ENCODE data around the gene MS4A18. TPM values are rescaled to one million over a fixed set of nuclear protein-coding genes. Genes with fewer than 3 reads are reported as not detected.
"Not testable (repeated sequence)": the region's sequence is repeated elsewhere in the genome, so short reads cannot be mapped to it uniquely, and the experiment has no call there.

MS4A18 gene
- total RNA-seq, 4 donors from 2014 or later, result not detected

DNA sequence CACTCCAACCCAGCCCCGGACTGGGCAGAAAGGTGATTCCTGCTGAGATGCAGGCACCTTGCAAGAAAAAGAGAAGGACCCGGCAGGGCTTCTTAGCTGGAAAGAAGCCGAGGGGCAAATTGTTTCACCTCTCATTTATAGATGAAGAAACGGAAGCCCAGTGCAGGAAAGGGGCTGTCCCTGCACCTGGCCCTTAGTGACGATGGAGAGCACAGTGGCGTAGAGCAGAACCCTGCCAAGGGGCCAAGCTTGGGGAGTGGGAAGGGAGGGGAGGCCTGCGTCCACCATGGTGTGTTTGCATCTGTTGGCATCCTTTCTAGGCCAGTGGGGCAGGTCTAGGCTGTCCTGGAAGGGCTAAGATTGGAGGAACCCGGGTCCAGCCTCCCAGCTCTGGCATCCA, 24.3 kb downstream of the MS4A18 start:
- DNase-seq (ENCODE audit: low spot score) (no peak), ATAC-seq (ENCODE audit: low FRiP score) (no peak)
- TF ChIP-seq, protein P1, sequence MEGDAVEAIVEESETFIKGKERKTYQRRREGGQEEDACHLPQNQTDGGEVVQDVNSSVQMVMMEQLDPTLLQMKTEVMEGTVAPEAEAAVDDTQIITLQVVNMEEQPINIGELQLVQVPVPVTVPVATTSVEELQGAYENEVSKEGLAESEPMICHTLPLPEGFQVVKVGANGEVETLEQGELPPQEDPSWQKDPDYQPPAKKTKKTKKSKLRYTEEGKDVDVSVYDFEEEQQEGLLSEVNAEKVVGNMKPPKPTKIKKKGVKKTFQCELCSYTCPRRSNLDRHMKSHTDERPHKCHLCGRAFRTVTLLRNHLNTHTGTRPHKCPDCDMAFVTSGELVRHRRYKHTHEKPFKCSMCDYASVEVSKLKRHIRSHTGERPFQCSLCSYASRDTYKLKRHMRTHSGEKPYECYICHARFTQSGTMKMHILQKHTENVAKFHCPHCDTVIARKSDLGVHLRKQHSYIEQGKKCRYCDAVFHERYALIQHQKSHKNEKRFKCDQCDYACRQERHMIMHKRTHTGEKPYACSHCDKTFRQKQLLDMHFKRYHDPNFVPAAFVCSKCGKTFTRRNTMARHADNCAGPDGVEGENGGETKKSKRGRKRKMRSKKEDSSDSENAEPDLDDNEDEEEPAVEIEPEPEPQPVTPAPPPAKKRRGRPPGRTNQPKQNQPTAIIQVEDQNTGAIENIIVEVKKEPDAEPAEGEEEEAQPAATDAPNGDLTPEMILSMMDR (IDR thresholded peaks at IDR 0.05), result no peak

DNA sequence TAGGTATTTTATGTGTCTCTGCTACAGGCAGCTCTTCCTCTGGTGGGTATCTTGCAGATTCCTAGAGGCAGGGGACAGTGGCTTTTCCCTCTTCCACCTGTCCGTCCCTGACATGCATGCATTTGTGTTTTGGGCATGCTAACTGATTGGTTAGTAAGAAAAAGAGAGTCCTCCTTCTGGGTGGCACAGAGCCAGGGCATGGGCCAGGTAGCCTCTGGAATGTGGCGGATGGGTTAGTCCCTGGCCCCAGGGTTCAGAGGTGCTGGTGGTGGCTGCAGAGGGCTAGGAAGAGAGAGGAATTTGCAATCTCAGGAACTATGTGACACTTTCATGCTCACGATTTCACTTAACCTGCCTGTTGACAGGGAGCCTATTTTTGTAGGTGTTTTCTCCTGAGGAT, 26.4 kb downstream of the MS4A18 start:
- ATAC-seq (ENCODE audit: low FRiP score), result no peak
- TF ChIP-seq, protein P1 (IDR thresholded peaks at IDR 0.05), result no peak
- DNase-seq (ENCODE audit: low spot score), result no peak

DNA sequence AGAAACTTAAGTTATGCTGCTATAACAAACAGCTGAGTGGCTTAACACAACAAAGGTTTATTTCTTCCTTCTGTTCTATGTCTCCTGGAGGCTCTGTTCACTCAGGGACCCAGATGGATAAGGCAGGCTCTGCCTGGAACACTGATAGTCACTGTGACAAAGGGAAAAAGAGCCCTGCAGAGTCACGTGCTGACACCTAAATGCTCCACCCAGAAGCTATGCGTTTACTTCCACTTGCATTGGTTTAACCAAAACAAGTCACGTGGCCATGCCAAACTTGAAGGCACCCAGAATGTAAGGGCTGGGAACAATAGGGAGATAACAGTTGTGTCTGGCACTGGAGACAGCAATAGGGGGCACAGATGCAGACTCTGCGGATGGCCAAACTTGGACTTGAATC, 28.8 kb downstream of the MS4A18 start:
- TF ChIP-seq, protein P1 (IDR thresholded peaks at IDR 0.05), result no peak
- ATAC-seq (ENCODE audit: low FRiP score) (no peak), DNase-seq (ENCODE audit: low spot score) (no peak)

DNA sequence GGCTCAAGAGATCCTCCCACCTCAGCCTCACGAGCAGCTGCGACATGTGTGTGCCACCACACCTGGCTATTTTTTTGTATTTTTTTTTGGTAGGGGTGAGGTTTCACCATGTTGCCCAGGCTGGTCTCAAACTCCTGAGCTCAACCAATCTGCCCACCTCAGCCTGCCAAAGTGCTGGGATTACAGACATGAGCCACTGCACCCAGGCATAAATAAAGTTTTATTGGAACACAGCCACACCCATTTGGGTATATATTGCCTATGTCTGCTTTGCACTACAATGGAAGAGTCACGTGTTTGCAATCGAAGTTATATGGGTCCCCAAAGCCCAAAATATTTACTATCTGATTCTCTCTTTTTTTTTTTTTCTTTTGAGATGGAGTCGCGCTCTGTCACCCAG, 30.4 kb downstream of the MS4A18 start:
- TF ChIP-seq, protein P1 (IDR thresholded peaks at IDR 0.05), result no peak
- DNase-seq (ENCODE audit: low spot score) (no peak), ATAC-seq (ENCODE audit: low FRiP score) (no peak)

DNA sequence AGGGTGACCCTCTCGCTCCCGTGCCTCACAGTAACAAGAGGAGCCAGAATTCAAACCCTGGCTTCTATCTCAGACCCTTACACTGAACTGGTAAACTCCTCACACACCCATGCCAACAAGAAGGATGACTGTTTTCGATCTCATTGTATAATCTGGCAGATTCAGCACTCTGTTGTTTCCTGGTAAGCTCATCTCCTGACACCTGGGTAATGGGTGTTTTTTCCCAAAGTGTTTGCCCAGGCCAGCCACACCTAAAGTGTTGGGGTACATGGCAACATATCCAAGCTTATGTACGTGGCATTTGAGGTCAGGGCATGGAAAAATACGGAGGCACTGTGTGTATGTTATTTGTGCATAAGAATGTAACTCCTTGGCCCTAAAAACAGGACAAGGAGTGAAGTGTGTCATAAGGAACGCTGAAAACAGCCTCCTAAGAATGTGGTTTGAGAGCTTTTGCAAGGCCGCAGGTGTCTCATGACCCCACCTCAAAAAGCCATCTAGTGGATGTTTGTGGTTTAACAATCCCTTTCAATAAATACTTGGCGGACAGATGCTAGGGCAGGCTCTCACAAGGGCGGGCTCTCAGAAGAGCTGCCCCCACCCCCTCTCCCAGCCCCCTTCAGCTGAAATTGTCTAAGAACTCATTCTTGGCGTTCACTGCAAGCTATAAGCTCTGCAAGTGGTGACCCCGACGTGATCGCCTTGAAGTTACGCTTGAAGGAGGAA, 31.9 kb downstream of the MS4A18 start, which contains the start of gene MS4A15:
Gene MS4A15, plus strand, starts transcription at position 561 of the 726 bp plus-strand sequence. CDS start 6,867 bp downstream, outside the sequence.
- ATAC-seq (ENCODE audit: low FRiP score), result no peak
- TF ChIP-seq, protein P1 (IDR thresholded peaks at IDR 0.05), result no peak

DNA sequence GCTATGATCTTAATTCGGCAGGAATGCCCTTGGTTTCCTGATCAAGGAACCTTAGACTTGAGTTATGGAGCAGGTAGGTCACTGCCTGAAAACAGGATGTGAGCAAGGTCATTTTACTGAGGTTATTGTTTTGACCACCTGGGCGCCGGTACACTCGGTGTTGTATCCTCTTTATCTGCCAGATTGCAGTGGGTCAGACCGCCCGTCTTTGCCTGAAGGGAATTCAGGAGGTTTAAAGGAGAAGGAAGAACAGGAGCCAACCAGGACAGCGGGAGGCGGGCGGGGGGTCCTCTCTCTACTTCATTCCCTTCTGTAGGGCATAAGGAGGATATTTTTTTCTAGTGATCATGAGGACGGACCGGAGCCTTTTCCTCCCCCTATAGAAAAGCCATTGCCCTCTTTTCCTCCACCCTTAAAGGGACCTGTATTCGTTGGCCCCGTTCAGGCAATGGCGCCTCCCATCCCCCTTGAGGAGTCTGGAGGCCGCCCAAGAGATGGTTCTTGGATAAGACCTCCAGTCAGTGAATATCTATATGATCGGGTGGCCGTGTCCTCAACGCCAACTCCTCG, 32.8 kb downstream of the MS4A18 start:
- DNase-seq (ENCODE audit: low spot score) (no peak), ATAC-seq (ENCODE audit: low FRiP score) (no peak)
- TF ChIP-seq, protein P1 (IDR thresholded peaks at IDR 0.05), result no peak

More for the DNA sequence above, 31.9 kb downstream of the MS4A18 start, which contains the start of gene MS4A15:
- no peak for DNase-seq (ENCODE audit: low spot score)

DNA sequence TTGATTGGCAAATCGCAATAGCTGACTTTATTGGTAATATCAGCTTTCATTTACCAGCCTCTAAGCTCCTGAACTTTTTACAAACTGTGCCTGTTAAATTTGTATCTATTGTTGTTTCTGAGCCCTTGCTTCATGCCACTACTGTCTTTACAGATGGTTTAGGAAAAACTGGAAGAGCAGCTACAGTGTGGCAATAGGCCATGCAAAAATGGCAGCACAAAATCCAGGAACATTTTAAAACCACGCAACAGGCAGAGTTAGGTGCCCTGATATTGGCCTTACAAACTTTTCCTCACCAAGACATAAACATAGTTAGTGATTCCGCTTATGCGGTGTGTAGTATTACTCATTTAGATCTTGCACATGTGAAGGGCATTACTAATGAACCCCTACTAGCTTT, 34.2 kb downstream of the MS4A18 start:
- ATAC-seq (ENCODE audit: low FRiP score); DNase-seq (ENCODE audit: low spot score): not testable (repeated sequence)

DNA sequence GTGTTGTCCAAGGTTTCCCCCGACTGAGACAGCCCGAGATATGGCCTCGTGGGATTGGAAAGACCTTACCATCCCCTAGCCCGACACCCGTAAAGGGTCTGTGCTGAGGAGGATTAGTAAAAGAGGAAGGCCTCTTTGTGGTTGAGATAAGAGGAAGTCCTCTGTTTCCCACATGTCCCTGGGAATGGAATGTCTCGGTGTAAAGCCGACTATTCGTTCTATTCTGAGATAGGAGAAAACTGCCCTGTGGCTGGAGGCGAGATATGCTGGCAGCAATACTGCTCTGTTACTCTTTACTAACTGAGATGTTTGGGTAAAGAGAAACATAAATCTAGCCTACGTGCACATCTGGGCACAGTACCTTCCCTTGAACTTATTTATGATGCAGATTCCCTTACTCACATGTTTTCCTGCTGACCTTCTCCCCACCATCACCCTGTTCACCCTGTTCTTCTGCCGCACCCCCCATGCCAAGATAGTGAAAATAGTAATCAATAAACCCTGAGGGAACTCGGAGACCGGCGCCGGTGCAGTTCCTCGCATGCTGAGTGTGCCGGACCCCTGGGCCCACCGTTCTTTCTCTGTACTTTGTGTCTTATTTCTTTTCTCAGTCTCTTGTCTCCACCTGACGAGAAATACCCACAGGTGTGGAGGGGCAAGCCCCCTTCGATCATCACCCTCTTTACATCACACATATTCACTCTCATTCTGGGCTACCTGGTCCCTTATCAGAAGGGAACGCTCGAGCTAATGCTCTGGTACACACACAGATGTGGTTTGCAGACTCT, 35.1 kb downstream of the MS4A18 start:
- not testable (repeated sequence) for DNase-seq (ENCODE audit: low spot score); ATAC-seq (ENCODE audit: low FRiP score)

Data from omental fat pad (tissue), 4 donors.